TTC549 (cell line): Measurements from ENCODE around the gene ESRRG.

Experiments
- FAIRE-seq: peaks from 2 replicates; lab custom pipeline; 2012; peaks lifted over from hg19 to GRCh38; lab: Jason Lieb, UNC

Gene ESRRG

DNA sequence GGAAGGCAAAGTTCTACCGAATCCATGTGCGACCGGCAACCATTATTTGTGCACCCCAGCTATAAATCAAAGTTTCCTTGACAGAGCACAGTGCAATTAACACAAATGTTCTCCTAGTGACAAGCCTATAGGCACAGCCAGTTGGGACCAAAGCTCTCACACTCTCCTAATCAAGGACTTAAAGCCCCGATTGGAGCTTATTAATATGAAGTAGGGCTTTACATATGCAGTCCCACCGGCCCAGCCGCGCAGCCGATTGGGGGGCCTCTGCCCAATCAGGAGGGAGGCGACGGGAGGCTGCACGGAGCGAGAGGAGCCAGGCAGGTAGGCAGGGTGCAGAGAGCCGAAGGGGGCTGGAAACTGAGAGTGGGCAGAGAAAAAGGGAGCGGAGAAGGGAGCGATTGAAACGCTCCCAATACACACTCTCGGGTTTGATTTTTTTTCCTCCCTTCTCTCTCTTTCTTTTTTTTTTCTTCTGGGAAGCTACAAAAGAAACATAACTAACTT lies at the start of gene ESRRG:
TSS of gene ESRRG (minus strand) at position 156 of the 507 bp plus-strand sequence. CDS start at position 26, 130 bp downstream.
- FAIRE-seq, result no peak

DNA sequence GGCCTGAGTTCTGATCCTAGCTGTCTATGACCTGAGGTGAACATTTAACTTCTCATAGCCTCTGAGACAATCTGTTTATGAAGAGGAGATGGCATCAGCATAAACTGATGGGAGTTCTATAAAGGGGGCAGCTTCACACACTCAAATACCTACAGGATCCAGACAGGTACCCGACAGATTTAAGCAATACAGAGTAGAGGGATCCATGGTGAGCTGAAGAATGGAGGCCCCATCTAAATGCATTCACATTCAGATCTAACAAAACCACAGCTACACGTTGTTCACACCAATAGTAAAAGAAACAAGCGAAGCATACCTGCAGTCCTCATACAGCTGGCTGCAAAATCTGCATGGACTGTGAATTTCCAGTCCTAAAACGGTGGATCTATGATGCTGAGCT lies 48.7 kb upstream of the ESRRG start:
- FAIRE-seq, result no peak

DNA sequence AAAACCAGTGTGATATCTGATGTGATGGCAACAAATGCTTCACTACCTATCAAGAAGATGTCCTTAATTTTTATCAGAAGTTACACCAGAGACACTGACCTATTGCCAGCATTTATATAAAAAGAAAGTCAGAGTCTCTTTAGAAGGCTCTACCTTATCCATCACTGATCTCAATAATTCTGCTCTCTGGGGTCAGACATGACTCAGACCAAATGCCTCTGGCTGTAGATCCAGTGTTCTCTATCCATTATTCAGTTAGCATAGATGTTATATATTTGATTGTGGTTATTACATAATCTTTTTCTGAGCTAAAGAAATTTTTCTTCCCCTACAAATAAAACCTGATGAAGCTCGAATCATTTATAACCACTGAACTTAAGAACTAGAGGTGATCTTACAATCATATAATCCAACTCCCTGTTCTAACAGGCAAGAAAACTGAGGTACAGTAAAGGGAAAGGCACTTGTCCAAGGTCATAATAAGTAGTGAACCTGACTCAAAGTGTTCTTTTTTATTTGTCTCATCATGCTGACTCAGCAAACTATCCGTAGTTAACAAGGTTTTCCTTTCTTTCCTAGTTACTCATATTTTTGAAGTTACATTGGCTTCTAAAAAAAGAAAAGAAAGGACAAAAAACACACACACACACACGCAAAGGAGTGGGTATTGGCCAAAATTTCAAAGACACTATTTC lies 43.6 kb upstream of the ESRRG start:
- FAIRE-seq, result no peak

DNA sequence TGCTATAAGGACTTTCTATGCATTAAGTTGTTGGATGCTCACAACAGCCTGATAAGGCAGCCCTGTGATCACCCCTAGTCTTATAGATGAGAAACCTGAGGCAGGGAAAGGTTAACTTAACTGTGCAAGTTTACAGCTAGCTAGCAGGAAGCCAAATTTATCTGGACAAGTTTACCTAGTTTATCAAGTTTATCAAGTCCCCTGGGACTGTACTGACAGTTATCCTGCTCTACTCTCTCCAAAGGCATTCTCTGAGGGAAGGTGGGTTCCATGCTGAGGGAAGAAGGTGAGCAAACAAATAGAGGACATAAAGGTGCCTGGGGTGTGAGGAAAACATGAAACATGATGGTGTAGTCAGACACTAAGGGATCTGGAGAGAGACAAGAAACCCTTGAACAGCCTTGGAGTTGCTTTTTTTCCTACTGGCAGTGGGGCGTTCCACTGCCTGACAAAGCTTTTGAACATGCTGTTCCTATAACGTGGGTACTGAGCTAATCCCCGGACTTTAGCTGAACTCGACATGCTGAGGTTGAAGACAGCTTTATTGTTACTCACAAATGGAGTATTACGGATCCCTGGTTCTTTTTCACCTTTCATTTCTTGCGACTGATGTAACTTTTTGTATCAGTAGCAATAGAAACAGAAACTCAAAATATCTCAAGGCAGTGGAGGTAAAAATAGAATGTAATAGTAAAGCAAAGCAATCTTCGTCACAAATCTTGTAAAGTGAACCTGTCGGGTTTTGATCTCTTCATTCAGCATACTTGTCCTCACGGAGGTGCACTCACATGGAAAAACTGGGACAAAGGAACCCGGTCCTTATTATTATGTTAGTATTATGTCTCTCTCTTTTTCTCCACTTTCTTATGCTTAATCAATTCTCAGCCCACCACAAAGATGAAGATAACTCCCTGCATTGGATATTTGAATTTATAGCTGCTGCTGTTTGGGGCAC lies 42.4 kb upstream of the ESRRG start:
- no peak for FAIRE-seq

DNA sequence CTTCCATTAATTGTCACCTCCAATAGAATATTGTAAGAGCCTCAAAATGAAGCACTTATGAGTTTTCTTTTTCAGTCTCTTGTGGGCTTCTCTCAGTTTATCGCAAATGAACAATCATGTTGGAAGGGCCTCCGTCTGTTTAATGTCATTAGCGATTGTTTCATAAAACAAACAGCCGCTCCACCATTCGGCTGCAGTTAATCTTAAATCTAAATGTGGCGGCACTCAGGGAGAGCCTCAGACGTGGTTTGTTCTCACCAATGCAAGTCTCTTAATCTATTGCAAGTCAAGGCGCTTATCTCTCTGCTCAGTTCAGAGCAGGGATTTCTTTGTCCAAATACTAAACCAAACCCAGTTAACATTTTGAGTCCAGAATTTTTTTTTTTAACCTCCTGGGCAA lies 34.9 kb upstream of the ESRRG start:
- no peak for FAIRE-seq

DNA sequence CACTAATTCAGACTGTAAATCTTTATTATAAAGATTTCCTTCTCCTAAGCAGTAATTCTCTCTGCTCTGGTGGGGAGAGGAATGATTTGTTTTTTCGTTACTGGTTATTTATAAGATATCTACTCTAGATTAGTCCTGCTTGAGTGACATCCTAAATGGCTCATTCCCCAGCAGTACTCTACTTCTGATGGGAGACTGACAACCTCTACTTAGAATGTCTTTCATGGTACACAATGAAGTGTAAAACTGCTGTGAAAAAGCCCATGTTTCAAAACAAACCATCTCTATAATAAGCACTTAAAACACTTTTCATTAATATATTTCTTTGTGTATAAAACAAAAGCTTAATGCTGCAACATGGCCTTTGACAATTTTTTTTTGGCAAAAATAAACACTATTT lies 33.9 kb upstream of the ESRRG start:
- FAIRE-seq, result no peak

DNA sequence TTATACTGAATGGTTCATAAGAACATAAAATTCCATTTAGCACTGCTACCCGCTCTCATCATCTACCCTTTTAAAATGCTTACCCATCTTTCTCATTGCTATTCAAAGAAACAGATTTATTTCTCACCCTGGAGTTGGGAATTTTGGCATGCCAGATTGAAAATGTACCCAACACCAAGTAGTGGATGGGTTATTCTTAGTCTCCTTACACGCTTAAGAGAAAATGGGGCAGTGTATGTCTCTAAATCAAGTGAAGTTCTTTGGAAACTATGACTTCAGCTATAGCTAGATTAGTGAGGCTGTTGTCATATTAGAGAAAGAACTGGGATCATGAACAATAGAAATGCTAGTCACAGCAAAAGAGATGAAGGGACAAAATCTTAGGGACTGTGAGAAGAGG lies 27.7 kb upstream of the ESRRG start:
- no peak for FAIRE-seq

DNA sequence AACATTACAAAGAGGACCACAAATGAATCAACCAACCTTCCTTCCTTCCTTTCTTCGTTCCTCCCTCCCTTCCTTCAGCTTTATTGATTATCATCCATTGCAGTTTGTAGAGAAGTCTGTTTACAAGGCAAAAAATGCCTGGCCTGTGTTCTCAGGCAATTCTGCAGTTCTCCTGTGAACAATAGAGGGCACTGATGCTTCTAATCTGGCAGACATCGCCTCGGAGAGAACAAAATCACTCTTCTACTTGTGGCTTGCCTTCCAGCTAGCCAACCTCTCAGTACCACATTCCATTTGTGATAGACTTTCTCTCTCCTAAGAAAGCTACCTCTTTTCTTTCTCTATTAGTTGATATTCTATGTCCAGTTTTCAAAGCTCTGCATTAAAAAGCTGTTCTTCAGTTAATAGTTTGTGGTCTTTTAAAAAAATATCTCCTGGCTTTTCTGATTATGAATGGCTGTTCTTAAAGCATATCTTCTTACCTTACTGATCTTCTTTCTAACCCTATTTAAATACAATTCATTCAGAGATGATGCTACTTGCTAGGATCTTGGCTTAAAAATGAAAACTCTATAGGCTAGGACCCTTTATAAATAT lies 26.9 kb upstream of the ESRRG start:
- peak; percentile 66 for FAIRE-seq

DNA sequence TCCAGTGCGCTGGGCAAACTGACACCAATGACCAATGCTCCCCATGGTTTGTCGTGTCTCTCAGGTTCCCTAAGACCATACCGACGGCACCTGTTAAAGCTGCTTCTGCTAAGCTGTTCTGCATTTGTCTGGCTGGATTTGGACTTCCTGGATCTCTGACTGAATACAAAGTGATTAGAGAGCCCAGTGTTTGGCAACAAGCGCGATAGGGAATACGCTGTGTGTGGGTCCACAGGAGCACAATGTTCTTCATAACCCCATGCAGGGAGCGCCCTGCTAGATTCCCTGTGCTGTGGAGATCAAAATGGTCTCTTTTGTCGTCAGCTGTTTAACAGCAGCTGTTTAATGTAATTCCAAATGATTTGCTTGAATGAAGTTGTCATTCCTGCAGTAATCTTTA lies 26.0 kb upstream of the ESRRG start:
- no peak for FAIRE-seq

DNA sequence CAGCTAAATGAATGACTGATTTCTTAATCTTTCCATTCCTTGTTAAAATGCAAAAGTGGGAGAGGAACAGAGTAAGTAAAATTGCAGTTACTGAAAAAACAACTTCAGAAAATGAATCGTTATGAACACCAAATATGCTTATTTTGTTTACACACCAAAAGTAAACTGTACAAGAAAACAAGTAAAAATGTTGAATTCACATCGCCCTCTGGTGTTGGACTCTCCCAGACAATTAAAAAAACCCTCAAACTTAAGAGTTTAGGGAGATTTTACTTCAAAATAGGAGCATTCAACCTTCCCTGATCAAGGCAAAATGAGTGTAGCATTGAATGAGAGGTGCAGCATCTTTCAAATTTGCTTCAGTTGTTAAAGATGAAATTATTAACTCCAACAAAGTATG lies 19.4 kb upstream of the ESRRG start:
- no peak for FAIRE-seq

DNA sequence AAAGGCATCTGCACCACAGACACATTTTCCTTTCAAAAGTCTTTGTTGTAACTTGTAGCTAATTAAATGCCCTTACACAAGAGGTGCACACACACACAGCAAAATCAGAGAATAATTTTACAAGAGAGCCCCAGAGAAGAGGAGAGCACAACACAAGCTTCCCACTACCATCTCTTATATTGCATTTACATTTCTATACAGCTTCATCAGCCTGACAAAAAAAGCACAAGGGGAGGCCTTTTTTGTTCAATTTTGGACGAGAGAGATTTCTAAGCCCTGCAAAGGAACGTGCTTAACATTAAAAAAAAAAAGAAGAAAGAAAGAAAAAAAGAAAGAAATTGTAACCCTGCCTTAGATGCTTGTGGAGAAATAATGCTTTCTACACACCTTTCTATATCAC lies 17.1 kb upstream of the ESRRG start:
- FAIRE-seq, result no peak

DNA sequence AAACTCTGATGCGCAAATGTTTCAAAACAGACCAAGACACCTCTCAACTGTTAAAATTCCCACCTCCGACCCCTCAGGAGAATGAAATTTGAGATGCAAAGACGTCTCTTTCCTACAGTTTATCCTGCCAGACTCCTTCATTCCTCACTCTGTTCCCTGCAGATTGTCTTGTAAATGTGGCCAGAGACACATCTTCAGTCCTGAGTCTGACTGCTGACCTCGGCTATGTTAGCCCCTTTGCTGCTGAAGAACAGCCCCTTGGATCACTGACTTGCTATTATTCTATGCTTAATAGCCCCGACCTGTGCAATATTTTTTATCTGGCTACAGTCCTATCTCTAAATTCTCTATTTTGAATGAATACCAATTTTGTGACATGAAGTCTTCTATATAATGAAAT lies 16.6 kb upstream of the ESRRG start:
- FAIRE-seq, result no peak

DNA sequence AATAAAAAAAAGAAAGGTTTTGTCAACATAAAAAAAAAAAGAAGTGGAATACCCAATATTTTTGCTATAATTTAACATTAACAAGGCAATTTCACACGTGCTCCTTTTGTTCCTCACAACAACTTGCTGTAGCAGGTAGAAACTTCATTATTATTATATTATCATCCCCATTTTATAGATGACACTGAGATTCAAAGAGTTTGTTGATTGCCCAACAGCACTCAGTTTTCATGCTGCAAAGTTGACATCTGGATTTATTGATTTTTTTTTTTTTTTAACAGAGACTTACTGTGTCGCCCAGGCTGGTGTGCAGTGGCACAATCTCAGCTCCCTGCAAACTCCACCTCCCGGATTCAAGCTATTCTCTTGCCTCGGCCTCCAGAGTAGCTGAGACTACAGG lies 8.9 kb upstream of the ESRRG start:
- no peak for FAIRE-seq

DNA sequence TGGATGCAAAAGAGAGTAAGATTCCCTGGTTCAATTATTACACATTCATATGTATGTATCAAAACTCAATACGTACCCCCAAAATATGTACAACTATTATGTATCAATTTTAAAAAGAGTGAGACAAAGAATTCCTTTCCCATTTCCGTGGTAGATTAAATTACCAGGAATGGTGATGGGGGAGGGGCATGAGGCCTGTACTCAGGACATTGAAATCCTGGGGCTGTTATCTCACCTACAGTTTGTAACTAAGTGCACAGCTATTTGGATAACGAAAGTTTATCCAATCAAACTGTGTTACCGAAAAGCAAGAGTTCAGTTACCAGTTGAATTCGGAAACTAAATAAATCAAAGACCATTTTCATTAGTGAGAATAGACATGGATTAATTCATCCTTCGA lies 8.3 kb upstream of the ESRRG start:
- FAIRE-seq, result no peak

DNA sequence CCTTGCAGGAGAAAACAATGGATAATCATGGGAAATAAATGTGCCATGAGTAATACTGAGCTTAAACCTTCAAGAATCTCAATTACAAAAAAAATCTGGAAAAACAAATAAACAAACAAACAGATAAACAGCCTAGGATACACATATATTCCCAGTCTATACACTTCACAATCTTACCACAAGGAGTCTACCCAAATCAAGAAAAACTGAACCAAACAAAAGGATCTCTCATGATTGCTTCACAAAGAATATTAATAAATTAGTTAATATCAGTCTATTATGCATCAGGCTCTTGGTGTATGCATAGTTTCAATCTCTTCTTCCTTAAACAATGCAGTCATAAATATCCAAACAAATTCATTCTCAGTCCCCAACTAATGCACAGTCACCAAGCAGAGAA lies 3.2 kb upstream of the ESRRG start:
- no peak for FAIRE-seq

DNA sequence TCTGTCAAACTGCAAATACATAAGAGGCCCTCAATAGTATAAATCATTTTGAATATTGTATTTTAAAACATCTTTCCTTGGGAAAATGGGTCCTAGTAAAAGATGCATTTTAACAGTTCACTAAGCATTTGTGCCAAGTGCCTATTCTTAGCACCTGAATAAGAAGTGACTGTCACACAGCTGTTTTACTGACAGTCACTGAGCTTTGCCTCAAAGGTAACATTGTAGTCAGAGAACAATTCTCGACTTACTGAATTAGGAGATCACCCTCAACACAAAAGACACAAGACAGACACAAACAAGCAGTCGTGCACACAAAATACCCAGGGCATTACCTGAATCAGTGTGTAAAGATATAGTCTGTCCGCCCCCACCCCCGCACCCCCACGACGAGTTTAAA lies 408 bp downstream of the ESRRG start:
- no peak for FAIRE-seq

DNA sequence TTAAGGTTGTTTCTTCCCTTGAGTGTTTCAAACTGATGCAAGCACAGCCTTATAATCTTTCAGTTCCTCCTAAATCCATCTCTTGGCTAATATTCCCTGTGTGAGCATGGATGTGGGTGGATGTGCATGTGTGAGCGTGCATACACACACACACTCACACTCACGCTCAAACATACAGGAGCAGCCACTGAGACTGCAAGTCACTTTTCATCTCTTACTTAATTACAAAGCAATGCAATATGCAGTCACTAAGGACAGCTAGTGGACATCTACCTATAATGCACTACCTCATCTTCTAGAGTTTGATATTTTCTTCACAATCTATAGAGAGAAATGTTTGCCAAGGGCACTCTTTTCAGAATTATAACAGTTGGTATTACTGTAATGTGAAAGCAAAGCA lies 1.4 kb downstream of the ESRRG start:
- no peak for FAIRE-seq

DNA sequence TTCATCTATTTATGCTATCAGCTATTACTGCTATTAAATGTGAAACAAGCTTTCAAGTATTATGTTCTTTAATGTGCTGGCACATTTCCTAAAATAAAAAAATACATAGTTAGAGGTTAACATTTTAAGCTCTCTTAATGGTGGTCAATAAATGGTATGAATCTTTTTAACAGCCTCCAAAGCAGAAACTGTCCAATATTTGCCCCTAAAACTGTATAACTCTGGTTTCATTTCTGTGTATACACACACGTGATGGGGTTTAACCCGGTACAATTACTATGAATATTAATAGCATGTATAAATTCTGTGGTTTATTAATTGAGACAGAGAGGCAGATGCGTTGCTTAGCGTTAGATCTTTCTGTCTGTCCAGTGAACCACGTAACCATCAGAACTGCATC lies 2.2 kb downstream of the ESRRG start:
- no peak for FAIRE-seq

DNA sequence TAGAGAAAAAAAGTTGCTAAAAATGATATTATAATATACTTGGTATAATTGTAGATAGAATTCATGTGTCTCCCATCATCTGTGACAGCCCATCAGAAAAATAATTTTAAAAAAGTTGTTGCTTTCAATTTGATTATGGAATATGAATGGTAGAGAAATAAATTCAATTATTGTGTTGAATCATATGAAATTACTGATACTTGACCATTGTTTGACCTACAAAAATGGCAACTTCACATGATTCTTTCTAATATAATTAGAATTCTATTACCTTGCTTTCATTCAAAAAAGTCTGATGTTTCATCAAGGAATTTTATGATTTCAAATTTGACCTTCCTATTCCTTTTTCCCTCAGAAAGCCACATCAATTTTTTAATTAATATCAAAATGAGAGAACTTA lies 11.5 kb downstream of the ESRRG start:
- FAIRE-seq, result no peak

DNA sequence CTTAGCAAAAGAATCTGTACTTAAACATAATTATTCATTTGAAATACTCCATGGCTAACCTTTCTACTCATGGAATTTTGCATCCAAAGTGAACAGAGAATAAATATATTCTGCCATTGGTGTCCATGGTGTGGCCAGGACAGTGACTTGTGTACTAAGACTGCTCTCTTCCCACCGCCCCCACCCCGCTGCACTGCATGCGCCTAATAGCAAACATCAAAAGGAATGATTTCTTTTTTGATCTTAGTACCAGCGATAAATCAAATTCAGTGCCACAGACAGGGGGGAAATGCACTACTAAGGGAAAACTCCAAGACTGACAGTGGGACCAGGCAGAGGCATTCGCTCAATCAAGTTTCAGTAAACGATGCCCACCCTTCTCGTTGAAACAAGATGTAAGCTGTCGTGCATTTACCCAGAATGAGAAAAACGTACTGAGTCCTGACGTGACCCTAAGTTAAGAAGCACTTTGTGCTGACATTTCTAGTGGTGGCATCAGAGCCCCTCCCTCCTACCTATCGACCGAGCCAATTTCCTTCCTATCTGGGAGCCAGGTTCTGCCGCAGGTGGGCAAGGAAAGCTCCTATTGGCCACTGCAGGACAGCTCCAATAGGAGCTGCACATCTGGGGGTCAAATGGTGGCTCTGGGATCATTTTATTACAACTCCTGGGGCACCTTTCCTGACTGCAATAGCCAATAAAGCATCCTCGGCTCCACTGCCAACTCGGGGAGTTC lies 12.5 kb downstream of the ESRRG start:
- FAIRE-seq, result no peak

DNA sequence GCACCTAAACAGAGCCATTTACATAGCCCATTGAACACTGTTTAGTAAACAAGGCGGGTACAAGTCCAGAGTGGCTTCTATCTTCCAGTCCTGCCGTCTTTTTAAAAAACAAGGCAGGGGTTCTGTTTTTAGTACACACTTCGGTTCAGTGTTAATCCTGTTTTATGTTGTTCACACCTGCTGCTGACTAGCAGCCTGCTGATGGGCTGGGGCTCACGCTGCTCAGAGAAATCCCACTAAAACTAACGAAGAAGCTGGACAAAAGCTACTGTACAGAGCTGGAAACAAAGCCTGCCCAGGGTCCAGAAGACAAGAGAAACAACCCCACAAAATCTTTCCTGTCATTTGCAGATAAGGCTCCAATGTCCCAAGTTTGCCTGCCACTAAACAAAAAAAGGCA lies 13.2 kb downstream of the ESRRG start:
- no peak for FAIRE-seq

DNA sequence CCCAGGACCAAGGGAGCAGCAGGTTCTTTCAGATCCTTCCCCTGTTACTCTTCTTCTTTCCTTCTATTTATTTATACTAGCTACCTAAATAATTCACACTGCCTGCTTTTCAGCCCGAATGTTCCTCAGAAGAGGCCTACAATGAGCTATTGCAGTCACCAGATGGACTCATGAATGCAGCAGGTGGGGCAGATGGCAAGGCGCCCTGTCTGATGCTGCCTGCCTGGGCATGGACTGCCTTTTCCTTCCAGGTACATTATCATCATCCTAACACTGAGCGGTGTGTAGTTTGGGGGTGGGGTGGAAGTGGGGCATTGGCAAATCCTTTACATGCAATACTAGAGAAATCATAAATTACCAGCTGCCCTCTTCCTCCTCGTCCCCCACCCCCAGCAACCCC lies 17.6 kb downstream of the ESRRG start:
- no peak for FAIRE-seq
